Osteoblast (primary cell): ENCODE measurements around the gene RPLP2. TPM values are rescaled to one million over a fixed set of nuclear protein-coding genes. Genes with fewer than 3 reads are reported as not detected.

ENCODE experiments used
- DNase-seq: peaks from one replicate; pipeline ENCODE4 v3.0.0; 2011; ENCODE audit warnings: low spot score, mixed read lengths; ENCODE audit not compliant: insufficient read length; ENCODE audit errors: missing footprints
- H2AFZ ChIP-seq: 2 replicates; pipeline ENCODE4 v1.6.0; 2011; ENCODE audit warnings: mild to moderate bottlenecking, low read length
- H3K27ac ChIP-seq: 2 replicates; pipeline ENCODE4 v1.5.1; 2011; ENCODE audit warnings: mild to moderate bottlenecking, low read depth, low read length, moderate library complexity
- H3K27me3 ChIP-seq: 2 replicates; pipeline ENCODE4 v1.6.0; 2012; ENCODE audit warnings: mild to moderate bottlenecking, control low read depth, inconsistent platforms, low read length, moderate library complexity; ENCODE audit not compliant: insufficient read depth
- H3K36me3 ChIP-seq: 2 replicates; pipeline ENCODE4 v1.5.1; 2011; ENCODE audit warnings: mild to moderate bottlenecking, low read length, control low read depth, moderate library complexity; ENCODE audit not compliant: insufficient read depth
- H3K4me1 ChIP-seq: 2 replicates; pipeline ENCODE4 v1.5.1; 2011; ENCODE audit warnings: mild to moderate bottlenecking, low read length, control low read depth, moderate library complexity; ENCODE audit not compliant: insufficient read depth
- H3K4me2 ChIP-seq: 2 replicates; pipeline ENCODE4 v1.6.0; 2011; ENCODE audit warnings: mild to moderate bottlenecking, low read length; ENCODE audit not compliant: insufficient read depth
- H3K4me3 ChIP-seq: fragments of 200-600 bp; sonication (generic); 3 replicates; pipeline ENCODE4 v1.5.1; 2012; ENCODE audit warnings: mild to moderate bottlenecking, low read length, inconsistent platforms; ENCODE audit not compliant: insufficient read depth
- H3K79me2 ChIP-seq: 2 replicates; pipeline ENCODE4 v1.6.0; 2012; ENCODE audit warnings: mild to moderate bottlenecking, low read length, control low read depth, inconsistent platforms; ENCODE audit not compliant: insufficient read depth
- H3K9me3 ChIP-seq: 2 replicates; pipeline ENCODE4 v1.5.1; 2011; ENCODE audit warnings: low read depth, low read length, control low read depth
- H4K20me1 ChIP-seq: 2 replicates; pipeline ENCODE4 v1.6.0; 2012; ENCODE audit warnings: mild to moderate bottlenecking, low read length, control low read depth; ENCODE audit not compliant: insufficient read depth
- total RNA-seq: library from RNA; depleted of rRNA; stranded (reverse); fragments of >200 nt; gene quantifications from 2 replicates; pipeline ENCODE4 v1.2.3, GENCODE V29; 2012
- TF ChIP-seq, protein P1 (sequence below): IDR thresholded peaks from 2 replicates; pipeline ENCODE4 v1.5.1; 2011; ENCODE audit warnings: mild to moderate bottlenecking, low read depth, low read length, moderate library complexity; ENCODE audit errors: extremely low read depth

Gene RPLP2
- total RNA-seq, 1 donor, result 386 TPM

DNA sequence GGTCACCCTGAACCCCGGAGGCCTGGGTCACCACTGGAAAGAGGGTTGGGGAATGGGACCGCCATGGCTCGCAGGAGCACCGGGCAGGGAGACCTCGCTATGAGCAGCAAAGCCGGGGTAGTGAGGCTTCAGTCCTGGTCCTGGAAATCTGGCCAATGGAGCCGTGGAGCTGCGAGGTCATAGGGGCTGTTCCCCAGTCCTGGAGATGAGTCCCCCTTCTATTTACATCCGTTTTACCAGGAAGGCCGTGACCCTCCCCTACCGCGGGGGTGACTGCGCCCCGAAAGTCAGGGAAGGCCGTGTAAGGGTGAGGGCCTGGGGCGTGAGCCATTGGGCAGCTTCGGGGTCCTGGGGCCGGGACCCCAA is 5.2 kb upstream of the RPLP2 start:
- no peak for DNase-seq
- H3K36me3 ChIP-seq, result peaks cover 21% of the 10 kb centered on the region
- peaks cover 22% of the 10 kb centered on the region for H3K79me2 ChIP-seq
- peaks cover 23% of the 10 kb centered on the region for H3K4me1 ChIP-seq
- H3K9me3 ChIP-seq, result no peaks in the 10 kb centered on the region
- H3K4me2 ChIP-seq, result peak overlapping the region; percentile 87
- TF ChIP-seq, protein P1, sequence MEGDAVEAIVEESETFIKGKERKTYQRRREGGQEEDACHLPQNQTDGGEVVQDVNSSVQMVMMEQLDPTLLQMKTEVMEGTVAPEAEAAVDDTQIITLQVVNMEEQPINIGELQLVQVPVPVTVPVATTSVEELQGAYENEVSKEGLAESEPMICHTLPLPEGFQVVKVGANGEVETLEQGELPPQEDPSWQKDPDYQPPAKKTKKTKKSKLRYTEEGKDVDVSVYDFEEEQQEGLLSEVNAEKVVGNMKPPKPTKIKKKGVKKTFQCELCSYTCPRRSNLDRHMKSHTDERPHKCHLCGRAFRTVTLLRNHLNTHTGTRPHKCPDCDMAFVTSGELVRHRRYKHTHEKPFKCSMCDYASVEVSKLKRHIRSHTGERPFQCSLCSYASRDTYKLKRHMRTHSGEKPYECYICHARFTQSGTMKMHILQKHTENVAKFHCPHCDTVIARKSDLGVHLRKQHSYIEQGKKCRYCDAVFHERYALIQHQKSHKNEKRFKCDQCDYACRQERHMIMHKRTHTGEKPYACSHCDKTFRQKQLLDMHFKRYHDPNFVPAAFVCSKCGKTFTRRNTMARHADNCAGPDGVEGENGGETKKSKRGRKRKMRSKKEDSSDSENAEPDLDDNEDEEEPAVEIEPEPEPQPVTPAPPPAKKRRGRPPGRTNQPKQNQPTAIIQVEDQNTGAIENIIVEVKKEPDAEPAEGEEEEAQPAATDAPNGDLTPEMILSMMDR, result no peak
- peak overlapping the region; percentile 74 for H3K4me3 ChIP-seq
- H2AFZ ChIP-seq, result peak overlapping the region; percentile 31
- H3K27ac ChIP-seq, result no peak overlapping the region
- no peaks in the 10 kb centered on the region for H3K27me3 ChIP-seq
- H4K20me1 ChIP-seq, result no peaks in the 10 kb centered on the region

DNA sequence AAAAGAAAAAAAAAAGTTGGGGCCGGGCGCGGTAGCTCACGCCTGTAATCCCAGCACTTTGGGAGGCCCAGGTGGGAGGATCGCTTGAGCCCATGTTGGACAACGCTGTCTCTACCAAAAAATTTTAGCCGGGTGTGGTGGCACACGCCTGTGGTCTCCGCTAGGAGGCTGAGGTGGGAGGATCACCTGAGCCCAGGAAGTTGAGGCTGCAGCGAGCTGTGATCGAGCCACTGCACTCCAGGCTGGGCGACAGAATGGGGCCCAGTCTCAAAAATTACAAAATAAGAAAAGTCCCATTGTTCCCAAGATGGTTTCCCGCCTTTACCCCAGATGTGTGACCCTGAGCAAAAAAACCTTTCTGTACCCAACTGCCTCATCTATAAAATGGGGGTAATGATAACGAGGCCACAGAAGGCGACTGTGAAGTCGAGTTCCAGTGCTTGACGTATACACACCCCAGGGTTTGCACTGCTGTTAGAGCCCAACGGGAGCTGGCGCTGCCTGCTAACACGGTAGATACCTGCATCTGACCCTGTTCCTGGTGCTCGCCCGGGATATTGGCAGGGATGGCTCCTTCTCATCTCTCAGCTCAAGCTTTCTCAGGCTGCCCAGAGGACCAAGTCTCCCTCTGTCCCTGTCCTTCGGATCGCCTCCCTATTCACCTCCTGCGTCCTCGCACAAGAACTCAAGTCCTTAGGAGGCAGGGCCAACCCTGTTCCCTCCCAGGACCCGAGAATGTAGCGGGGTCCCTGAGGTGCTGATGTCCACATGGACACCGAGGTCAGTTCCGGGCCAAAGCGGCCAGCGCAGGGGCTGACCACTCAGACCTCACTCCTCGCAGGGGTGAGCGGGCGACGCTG is 1.1 kb upstream of the RPLP2 start:
- Histone ChIP-seq H3K9me3 (no peaks in the 10 kb centered on the region), H3K4me1 (peaks cover 36% of the 10 kb centered on the region), H3K27me3 (no peaks in the 10 kb centered on the region), H3K27ac (peak overlapping the region; percentile 99), H3K36me3 (peaks cover 27% of the 10 kb centered on the region), H4K20me1 (peaks cover 30% of the 10 kb centered on the region), H3K4me2 (peak overlapping the region; percentile 98), H2AFZ (peak overlapping the region; percentile 97), H3K79me2 (peaks cover 43% of the 10 kb centered on the region), H3K4me3 (peak overlapping the region; percentile 82)
- TF ChIP-seq, protein P1, result no peak
- peak; percentile 94 for DNase-seq

DNA sequence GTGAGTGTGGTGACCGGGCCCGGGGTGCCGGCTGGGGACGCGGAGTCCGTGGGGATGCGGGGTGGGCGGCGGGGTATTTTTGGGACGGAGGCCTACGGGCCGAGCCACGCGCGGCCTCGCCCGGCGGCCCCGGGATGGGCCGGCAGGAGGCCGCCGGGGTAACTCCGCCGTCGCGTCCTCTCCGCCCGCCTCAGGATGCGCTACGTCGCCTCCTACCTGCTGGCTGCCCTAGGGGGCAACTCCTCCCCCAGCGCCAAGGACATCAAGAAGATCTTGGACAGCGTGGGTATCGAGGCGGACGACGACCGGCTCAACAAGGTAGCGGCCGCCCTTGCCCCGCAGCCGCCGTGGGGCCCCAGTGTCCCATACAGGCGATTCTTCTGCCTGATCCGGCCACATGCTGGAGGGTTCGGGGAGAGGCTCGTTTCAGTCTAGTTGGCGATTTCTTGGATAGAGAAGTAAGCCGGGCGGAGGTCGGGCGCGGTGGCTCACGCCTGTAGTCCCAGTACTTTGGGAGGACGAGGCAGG is 337 bp downstream of the RPLP2 start:
- H3K9me3 ChIP-seq, result no peaks in the 10 kb centered on the region
- H2AFZ ChIP-seq, result no peak overlapping the region
- peaks cover 24% of the 10 kb centered on the region for H3K4me1 ChIP-seq
- DNase-seq, result no peak
- H3K4me3 ChIP-seq, result peak overlapping the region; percentile 82
- H3K27ac ChIP-seq, result peak overlapping the region; percentile 99
- H3K27me3 ChIP-seq, result no peaks in the 10 kb centered on the region
- TF ChIP-seq, protein P1, result no peak
- H3K79me2 ChIP-seq, result peaks cover 37% of the 10 kb centered on the region
- H3K36me3 ChIP-seq, result peaks cover 30% of the 10 kb centered on the region
- H3K4me2 ChIP-seq, result peak overlapping the region; percentile 95
- peaks cover 30% of the 10 kb centered on the region for H4K20me1 ChIP-seq
